ENCODE data around the gene POM121. TPM values are rescaled to one million over a fixed set of nuclear protein-coding genes. Genes with fewer than 3 reads are reported as not detected.

Gene POM121
- total RNA-seq, 1 experiment from 2014 or later: 79.0 TPM

GRCh38 chr7:72924386-72924732 is 536 bp upstream of the POM121 start:
- Histone ChIP-seq H3K4me2 (ENCODE audit: insufficient read depth, insufficient read length, low read length) (peak overlapping the region; percentile 48), H3K27me3 (ENCODE audit: insufficient read depth, low read length) (no peaks in the 10 kb centered on the region), H4K20me1 (ENCODE audit: control insufficient read depth, insufficient read depth, insufficient read length) (no peaks in the 10 kb centered on the region), H3K4ac (ENCODE audit: low read depth, low read length) (no peak overlapping the region), H2AFZ (ENCODE audit: low read length) (no peak overlapping the region), H4K5ac (ENCODE audit: insufficient read length, low read depth, low read length) (peak overlapping the region; percentile 13), H3K9me3 (ENCODE audit: control insufficient read depth, low read depth, low read length) (no peaks in the 10 kb centered on the region), H2BK20ac (ENCODE audit: low read depth, low read length, poor library complexity, severe bottlenecking) (no peak overlapping the region), H2BK5ac (ENCODE audit: insufficient read length, low read length) (no peak overlapping the region), H3K9ac (ENCODE audit: extremely low read depth, insufficient read length, low read length) (peak overlapping the region; percentile 97), H3K23me2 (ENCODE audit: insufficient read length, low read depth, low read length, poor library complexity, severe bottlenecking) (peaks cover 3% of the 10 kb centered on the region), H3K23ac (ENCODE audit: insufficient read length, low read depth, low read length) (no peak overlapping the region), H2BK12ac (ENCODE audit: insufficient read length, low read depth, low read length) (no peak overlapping the region), H3T11ph (ENCODE audit: low read length) (no peak overlapping the region), H3K79me2 (ENCODE audit: insufficient read depth, low read length) (no peaks in the 10 kb centered on the region; the same call in 1 of the 2 replicates), H2BK120ac (ENCODE audit: low read depth, low read length, poor library complexity, severe bottlenecking) (no peak overlapping the region), H3K79me1 (ENCODE audit: insufficient read depth, low read depth, low read length, poor library complexity, severe bottlenecking) (no peaks in the 10 kb centered on the region), H3K56ac (ENCODE audit: insufficient read length, low read depth, low read length) (no peak overlapping the region), H3K14ac (ENCODE audit: insufficient read depth, low read length) (no peak overlapping the region), H2AK5ac (ENCODE audit: insufficient read length, low read length) (no peak overlapping the region), H4K91ac (ENCODE audit: insufficient read length, low read depth, low read length) (no peak overlapping the region), H2BK15ac (ENCODE audit: low read depth, low read length) (no peak overlapping the region), H3K27ac (ENCODE audit: insufficient read length, low read depth, low read length) (peak overlapping the region; percentile 70), H4K8ac (replicated peaks; ENCODE audit: insufficient read length, low read depth, low read length) (no peak overlapping the region), H3K18ac (ENCODE audit: insufficient read length, low read depth, low read length) (no peak overlapping the region), H3K4me1 (ENCODE audit: insufficient read depth, low read length) (peaks cover 3% of the 10 kb centered on the region; the same call in 1 of the 2 replicates)
- H3K4me3 Mint-ChIP-seq: peak overlapping the region; percentile 99
- peak overlapping the region; percentile 100 for H3K27ac Mint-ChIP-seq
- WGBS (ENCODE audit: extremely low coverage, insufficient read length, low lambda C conversion rate): no CpG with 5 or more reads among the region's 5 CpGs
- H3K4me1 Mint-ChIP-seq: peaks cover 7 to 11% of the 10 kb centered on the region in 2 experiments; a peak in 3 of 4 replicates
- no peak for DNase-seq
- TF ChIP-seq CTCF (conservative IDR thresholded peaks at IDR 0.05): no peak
- H3K27me3 Mint-ChIP-seq (ENCODE audit: low read depth): no peaks in the 10 kb centered on the region
- H3K36me3 Mint-ChIP-seq (ENCODE audit: insufficient read depth in 1 of 3, low read depth in 3 of 3): peaks cover 22 to 40% (median 35%) of the 10 kb centered on the region in 3 experiments; a peak in 6 of 7 replicates
- no peaks in the 10 kb centered on the region; a peak in 1 of 5 replicates for H3K9me3 Mint-ChIP-seq
